ENCODE results near the gene EVI5L.
"Not testable (repeated sequence)": the region's sequence is repeated elsewhere in the genome, so short reads cannot be mapped to it uniquely, and the experiment has no call there.

GRCh38 chr19:7893362-7894101 lies 63.5 kb downstream of the EVI5L start:
- TF ChIP-seq CTCF, POLR2A (IDR thresholded peaks at IDR 0.05): not testable (repeated sequence)

All from prostate gland (tissue), 2 donors.